DMS 273 treated with DMSO at 0.1 percent for 48 hours (cell line): Measurements from ENCODE around the gene AVPR2.

ENCODE experiments used
- DNase-seq: peaks from one replicate; lab custom pipeline; 2025; lab: John Stamatoyannopoulos, UW

The AVPR2 gene

DNA sequence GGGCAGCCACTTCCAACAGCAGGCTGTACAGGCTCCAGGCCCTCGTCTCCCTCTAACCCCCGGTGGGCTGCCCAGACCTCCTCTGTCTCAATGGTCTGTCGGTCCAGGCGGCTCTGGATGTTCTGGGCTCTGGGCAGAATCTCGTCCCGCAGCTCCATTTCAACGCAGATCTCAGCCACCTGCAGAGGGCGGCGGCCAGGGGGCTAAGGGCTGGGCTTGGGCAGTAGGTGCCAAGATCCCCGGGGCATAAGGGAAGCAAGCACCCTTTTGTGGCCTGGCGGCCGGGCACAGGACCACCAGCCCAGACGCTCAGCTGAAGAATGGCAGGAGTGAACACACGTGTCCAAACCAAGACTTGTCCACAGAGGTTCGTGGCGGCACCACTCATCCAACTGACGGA is 9.2 kb downstream of the AVPR2 start:
- DNase-seq, result no peak

DNA sequence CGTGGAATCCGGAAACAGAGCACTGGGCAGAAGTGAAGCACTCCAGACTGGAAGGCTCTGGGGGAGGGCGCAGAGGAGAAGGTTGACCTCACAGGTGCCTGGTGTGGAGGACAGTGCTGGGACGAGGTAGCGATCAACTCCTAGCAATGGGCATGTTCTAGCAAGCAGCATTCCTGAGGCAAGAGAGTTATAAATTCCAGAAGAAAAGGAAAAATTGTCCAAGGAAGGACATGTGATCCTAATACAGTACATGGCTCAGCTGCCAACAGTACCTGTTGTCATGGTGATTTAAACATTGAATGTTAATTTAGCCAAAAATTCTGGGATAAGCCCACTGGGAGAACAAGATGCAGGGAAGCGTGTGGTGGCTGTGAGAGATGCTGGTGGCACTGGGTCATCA is 13.4 kb downstream of the AVPR2 start:
- DNase-seq, result no peak

DNA sequence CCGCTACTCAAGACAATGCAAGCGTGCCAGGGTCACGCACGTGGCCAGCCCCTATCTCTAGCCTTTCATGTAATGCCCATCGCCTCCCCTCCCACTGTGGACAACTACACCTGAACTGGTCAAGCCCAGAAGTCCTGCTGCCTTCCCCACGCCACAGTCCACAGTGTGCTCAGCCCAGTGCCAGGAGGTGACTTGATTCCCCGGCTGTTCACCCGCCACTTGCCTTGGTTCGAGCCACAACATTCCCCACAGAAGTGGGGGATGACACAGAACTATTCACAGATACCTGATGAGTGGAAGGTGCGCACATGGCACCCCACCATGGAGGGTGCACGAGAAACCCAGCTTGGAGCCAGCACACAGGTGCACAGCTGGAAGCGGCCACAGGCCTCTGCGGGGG is 14.8 kb downstream of the AVPR2 start:
- no peak for DNase-seq

DNA sequence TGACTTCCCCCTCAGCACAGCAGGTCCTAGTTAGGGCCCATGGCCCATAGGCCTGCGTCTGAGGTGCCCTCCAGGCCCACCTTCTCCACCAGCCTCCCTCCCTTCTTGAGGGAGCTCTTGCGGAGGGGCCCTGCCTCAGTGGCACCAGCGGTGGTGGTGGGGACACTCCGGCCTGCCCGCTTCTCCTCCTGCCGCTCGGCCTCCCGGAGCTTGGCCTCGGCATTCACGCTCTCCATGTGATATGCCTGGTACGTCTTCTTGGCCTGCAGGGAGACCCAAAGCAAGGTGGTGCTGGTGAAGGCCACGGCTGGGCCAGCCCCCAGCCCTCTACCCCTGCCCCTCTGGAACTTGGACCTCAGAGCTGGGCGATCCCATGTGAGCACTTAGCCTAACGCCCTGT is 16.1 kb downstream of the AVPR2 start:
- no peak for DNase-seq

DNA sequence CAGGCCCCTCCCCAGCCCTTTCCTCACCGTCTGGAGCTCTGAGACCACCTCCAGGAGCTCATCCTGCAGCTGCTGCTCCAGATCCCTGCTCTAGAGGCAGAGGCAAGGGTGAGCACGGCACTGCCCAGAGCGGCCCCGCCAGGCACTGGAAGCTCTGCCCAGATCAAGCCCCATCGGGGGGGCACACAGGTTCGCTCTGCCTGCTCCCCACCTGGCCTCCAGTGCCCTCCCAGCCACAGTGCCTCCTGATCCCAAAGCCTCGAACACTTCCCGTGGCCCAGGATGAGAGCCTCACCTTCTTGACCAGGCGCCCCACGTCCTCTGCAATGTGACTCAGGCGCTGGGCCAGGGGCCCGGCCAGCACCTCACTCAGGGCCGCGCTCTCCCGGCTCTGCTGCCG is 16.6 kb downstream of the AVPR2 start:
- DNase-seq, result no peak

DNA sequence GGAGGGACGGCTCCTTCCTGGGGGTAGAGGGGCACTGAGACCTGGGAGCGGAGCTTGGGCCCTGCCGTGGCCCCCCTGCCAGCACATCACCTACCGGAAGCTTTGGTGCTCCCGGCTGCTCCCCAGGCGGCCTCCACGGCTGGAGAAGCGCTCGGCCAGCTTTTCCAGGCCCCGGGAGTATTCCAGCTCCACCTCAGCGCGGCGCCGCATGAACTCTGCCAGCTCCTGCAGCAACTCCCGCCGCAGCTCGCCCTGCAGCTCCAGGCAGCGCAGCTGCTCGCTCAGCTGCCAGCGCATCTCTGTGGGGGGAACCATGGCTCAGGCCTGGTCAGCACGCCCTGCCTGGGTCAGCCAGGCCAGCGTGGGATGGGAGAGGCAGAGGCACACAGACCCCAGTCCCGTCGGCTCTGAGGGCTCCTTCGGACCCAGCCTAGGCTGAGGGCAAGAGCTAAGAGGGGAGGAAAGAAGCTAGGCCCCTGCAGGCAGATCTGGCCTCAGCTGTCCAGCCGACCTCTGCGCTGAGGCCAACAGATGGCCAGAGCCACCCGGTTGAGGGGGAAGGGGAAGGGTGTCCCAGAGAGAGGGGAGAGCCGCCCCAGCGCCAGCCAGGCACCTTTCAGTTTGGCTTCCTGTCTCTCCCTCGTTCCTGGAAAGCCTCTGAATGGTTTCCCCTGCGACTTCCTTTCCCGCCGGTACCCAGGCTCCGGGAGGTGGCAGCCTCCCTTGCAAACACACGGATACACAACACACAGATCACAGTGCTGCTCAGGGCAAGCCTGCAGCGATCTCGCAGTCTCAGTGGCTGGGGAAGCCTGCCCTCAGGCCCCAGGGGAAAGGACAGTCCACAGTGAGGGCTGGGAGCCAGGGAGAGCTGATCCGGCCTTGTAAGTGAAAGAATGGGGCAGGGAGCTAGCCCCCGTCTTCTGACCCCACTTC is 17.3 kb downstream of the AVPR2 start:
- DNase-seq, result peak; percentile 29

DNA sequence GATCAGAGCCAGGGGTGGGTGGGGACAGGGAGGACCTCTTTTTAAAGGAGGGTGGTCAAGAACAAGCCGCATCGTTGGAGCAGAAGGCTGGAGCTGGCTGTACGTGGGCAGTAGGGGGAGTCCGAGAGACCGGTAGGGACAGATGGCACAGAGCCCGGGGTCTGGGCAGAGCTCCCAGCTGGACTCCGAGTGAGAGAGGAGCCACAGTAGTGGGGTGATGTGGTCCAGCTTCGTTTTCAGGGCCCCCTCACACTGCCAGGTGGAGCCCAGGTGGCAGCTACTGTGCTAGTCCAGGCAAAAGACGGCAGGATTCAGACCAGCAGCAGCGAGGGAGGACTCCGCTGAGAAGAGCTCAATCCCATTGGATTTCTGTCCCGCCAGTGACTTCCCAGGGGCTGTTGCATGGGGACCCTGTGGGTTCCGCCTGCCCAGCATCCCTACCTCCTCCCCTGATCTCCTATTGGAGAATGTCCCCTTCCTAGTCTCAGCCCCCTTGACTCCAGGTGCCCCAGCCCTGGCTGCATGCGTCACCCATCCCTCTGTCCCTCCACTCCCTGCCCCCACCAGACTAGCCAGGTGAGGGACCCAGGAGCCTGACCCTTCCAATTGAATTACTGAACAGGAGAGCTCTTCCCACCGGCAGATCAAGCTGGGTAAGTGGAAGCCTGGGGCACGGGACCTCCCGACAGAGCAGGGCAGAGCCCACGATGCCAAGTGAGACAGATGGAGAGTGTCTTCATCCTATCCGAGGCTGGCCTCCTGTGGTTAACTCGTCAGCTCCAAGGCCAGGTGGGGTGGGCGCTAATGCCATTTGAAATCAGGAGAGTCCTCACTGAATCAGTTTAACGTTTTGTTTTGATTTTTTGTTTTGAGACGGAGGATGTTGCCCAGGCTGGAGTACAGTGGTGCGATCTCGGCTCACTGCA is 18.7 kb downstream of the AVPR2 start:
- DNase-seq, result peak; percentile 53

DNA sequence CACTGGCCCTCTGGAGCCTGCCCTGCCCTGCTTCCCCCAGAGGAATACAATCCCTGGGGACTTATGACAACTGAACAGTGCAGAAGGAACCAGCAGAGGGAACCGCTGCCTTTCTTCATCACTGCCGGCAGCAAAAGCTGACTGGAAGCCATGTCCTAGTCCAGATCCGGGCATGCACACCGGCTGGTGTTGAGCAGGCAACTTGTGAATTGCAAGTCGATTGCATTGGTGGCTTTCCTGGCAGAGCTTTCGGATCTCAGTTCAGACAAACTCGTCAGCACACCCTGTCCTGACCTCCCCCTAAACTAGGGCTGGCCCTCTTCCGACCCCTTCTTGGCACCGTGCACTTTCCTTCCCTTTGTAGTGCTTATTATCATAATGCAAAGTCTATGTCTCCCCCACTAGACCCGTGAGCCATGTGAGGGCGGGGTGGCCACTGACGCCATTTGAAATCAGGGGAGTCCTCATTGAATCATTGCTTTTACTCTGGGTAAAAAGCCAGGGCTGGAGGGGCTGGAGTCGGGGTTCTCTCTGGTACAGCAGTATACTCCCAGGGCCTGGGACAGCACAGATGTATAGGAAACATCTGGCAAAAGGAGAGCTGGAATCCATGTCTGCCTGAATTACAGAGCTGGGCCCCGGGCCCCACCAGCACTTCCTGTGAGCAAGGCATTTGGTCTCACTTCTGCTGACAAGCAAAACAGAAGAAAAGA is 19.8 kb downstream of the AVPR2 start:
- peak; percentile 37 for DNase-seq

DNA sequence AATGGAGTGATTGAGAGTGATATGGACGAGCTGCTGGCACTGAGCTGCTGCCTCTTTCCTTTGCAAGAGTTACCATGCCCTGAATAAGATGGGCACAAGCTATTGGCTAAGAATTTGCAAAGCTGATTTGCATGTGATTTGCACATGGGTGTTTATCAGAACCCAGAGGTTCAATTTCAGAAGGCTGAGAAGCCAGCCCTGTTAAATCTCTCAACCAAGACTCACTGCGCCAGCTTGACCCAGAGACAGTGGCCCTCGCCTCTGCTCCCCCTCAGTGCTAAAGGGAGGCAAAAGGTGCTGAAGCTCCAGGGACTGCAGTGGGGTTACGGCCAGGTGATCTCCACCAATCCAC is 20.9 kb downstream of the AVPR2 start:
- DNase-seq, result no peak

DNA sequence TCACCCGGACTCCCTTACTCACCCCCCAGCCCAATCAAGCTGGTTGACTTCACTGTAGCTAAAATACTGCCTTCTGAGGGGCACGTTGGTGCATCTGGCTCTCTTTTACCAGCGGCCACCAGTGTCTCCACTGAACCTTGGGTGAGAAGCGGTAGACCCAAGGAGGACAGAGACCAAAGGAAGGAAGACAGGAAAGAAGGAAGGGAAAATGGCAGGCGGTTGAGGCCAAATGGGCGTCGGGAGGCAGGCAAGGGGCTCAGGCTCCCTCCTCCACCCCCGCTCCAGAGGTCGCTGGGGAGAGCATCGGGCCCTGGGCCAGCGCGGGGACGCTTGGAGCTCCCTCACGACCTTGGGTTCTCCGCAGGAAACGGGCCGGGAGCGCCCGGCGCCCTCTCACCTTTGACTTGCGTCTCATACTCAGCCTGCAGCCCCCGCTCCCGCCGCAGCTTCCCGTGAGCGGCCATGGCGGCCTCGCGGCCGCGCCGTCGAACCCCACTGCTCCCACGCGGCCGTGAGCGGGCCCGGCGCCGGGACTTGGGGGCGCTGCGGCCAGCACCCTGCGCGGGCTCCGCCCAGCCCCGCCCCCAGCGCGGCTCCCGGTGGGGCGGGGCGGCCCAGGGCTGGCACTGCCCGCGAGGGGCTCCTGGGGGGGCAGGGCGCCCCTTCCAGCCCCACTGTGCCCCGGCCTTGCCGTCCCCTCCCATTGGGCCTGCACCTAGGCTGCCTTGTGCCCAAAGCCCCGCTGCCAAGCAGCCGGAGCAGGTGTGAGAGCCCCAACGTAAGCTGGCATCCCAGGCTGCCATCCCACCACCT is 21.5 kb downstream of the AVPR2 start, which contains the start of gene ARHGAP4:
ARHGAP4 (minus strand) TSS at position 526 of the 813 bp plus-strand sequence; CDS start at position 464, 62 bp downstream.
- no peak for DNase-seq

DNA sequence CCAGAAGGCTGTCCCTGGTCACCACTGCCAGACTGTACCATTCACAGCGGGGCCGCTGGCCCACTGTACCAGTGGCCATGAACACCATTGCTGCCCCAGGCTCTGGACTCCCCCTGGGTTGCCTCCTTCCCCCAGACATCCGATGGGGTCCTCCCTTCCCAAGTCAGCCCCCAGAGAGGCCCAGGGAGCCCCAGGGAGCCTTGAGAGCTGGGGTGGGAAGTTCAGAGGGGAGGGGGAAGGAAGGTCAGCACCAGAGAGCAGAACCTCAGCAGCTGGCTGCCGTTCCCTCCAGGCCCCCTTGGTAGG is 22.0 kb downstream of the AVPR2 start:
- no peak for DNase-seq

DNA sequence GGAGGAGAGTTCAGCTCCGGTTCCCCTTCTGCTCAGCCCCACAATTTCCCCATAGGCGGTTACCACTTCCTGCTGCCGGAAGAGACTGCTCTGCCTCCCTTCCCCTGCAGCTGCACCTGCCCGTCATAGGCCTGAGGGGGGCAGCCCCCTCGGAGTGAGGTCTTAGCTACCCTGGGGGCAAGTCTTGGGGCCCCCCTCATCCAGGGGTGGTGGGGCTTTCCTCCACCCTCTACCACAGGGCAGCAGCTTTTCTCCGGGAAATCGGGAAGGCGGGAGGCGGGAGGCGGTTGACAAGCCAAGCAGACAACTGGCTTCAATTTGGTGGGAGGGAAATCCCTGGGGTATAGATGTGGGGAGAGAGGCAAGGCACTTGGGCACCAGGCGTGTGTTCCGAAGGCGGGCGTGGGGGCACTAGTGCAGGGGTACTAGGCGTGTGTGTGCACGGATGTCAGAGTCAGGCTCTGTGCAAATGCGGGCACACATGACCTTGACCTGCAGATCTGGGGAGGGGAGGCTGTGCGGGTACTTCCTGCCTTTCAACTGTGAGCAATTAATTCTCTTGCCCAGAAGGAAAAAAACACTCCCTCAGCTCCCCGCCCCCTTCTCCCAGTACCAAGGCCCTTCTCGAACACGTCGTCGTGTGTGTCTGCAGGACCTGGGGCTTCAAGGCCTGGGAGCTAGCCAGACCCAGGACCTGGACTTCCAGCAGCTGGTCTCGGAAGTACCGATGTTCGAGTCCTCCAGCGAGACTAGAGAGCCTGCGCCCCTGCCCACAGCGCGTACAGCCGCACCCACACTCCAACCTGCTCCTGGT is 22.6 kb downstream of the AVPR2 start:
- DNase-seq, result no peak

DNA sequence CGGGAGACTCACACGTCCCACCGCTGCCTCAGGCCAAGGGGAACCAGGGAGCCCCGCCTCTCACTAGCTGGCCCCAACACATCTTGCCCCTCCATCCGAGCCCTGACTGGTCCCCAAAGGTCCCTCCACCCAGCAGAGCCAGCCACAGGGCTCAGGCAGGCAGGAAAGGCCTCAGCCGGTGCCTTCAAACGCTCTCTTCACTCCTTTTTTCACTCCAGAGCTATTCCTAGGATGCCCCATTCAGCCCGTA is 23.1 kb downstream of the AVPR2 start:
- no peak for DNase-seq

DNA sequence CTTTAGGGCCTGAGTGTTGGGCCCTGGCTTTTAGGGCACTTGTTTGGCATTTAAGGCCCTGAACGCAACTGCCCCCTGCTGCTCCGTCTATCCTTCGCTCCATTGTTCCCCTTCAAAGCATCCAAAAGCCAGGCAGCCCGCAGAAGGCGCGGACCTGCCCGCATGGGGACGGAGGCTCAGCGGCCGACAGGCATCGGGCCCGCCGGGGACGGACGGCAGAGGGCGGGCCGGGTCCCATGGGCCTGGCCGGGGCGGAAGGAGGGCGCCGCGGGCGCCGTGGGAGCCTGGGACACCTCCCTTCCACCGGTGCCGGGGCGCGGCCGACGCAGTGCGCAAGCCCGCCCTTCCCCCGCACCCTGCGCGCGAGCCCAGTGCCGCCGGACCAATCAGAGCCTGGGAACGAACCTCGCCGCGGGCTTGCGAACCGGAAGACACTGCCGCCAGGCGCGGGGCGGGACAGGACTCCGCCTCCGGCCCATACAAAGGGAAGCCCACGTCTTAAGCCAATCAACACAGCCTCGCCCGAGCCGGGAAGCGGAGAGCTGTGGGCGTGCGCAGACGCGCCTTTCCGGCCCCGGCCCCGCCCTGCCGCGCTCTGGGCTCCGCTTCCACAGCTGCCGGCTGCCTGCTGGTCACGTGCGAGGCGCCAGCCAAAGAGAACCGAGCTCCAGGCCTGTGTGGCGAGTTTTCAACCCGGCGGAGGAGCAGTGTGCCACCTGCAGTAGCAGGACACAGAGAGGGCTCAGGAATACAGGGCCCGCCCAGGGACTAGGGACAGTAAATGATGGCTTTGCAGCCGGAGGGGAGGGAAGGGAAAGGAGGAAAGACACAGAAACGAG is 23.7 kb downstream of the AVPR2 start:
- DNase-seq, result peak; percentile 99

DNA sequence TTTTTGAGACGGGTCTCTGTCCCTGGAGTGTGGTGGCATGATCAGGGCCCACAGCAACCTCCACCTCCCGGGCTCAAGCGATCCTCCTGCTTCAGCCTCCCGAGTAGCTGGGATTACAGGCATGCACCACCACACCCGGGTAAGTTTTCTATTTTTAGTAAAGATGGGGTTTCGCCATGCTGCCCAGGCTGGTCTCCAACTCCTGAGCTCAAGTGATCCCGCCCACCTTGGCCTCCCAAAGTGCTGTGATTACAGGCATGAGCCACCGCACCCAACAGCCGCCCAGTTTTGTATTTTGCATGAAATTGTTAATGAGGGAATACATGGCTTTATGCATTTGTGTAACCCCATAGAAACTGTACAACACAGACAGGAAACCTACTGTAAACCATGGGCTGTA is 24.4 kb downstream of the AVPR2 start:
- DNase-seq, result no peak

DNA sequence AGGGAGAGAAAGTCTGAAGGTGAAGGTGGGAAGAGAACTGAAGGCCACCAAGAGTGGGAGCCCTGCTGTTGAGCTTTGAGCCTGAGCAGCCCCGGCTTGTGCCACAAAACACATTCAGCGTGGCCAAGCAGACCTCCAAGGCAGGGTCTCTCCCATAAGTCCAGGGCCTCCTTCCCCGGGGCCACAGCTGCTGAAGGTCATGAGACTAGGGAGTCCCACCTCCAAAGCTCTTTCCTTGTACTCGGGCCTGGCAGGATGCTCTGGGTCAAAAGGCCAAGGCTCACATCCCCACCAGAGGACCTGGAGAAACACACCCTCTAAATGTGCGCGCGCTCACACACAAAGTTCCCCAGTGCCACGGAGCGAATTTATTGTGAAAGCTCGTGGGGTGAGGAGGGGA is 25.1 kb downstream of the AVPR2 start:
- DNase-seq, result no peak

DNA sequence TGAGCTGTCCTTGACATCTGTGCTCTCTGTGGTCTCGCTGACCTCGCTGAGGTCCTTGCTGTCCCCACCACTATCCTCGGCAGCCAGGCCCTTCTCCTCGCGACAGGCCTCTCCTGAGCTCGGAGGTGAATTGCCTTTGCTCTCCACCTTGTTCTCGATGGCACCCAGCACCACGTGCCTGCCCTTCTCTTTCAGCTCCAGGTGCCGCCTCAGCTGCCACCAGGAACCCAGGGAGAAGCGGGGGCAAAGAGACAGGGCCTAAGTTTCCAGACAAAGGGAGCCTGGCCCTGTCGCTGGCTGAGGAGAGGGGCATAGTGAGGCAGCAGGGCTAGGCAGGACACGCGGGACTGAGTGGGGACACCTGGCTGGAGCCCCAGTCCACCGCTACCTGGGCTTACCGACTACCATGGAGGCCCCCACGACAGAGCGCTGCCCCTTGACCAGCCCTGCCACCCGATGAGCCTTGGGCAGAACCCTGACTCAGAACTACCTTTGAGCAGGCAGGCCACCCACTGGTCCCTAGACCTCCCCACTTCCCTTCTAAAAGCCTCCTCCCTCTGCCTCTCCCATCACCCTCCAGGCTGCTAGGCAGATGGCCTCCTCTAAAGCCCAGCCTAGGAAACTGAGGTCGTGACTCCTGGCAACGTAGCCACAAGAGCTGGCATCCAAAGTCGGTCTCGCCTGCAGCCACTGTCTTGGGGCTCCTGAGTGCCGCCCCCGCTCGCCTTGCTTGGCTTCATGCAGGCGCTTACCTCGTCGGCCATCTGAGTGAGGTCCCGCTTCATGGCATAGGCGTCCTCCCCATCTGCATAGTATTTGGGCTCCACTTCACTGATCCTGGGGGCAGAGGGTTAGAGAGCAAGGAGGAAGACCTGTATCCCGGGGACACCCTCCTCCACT is 25.8 kb downstream of the AVPR2 start:
- no peak for DNase-seq

DNA sequence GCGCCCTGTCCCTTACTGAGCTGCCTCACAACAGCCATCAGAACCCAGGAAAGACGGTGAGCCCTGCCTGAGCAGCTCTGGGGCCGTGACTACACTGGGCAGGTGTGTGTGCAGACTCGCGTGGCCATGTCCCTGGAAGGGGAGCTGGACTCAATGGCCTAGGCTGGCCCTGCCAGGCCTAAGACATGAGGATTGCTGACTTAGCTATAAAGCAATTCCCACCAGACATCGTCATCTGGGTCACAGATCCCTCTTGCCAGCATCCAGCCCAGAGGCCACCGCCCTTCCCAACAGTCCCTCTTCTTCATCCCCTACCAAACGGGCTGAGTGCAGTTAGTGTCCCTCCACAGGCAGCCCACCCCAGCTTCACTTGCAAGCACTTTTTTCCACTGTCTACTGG is 26.7 kb downstream of the AVPR2 start:
- DNase-seq, result no peak

DNA sequence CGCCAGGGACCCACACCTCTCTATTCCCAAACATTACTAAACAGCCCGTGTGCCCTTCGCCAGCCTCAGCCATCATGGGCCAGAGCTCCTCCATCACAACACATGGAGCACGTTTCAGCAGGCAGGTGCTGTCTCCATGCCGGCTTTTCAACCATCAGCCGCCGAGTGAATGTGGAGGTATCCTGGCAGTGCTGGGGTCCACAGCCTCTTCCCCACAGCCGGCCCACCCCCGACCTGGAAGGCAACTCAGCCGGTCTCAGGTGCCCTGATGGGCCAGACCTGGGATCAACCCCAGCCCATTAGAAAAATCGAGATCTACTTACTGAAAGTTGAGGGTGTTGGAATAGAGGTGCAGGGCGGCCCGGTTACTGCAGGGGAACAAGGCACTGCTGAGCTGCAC is 27.3 kb downstream of the AVPR2 start:
- no peak for DNase-seq
